ENCODE data around the gene SMCO4. TPM values are rescaled to one million over a fixed set of nuclear protein-coding genes. Genes with fewer than 3 reads are reported as not detected.

The SMCO4 gene
- total and polyA plus RNA-seq, 2 experiments from 2014 or later = 42.2 to 49.0 TPM

DNA sequence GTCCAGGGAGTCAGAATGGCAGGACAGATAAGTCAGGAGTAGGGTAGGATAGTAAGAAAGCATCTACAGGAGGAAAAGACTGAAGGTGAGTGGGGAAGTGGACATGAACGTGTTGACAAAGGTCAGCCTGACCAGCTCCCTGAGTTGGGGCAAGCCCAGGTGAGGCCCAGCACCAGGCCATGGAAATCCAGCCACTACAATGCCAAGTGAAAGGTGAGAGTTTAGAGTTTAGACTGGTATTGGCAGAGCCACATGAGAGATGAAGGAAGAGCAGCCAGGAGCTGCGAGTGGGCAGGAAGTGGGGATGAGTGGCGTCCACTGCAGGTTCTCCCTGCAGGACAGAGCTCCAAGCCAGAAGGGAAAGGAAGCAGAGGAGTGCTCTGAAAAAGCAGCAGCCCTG, 16.5 kb upstream of the SMCO4 start:
- H3K4me1 Mint-ChIP-seq = peaks cover 9% of the 10 kb centered on the region
- Histone ChIP-seq H3K79me2 (replicated peaks; ENCODE audit: insufficient read depth) (no peaks in the 10 kb centered on the region), H3K4me3 (no peak overlapping the region), H3K27ac (ENCODE audit: low read depth) (no peak overlapping the region), H3K27me3 (ENCODE audit: insufficient read depth) (no peaks in the 10 kb centered on the region), H3K36me3 (ENCODE audit: insufficient read depth) (no peaks in the 10 kb centered on the region), H3K4me2 (no peak overlapping the region; the same call in 1 of the 2 replicates), H3K9me2 (ENCODE audit: insufficient read depth) (peaks cover 5% of the 10 kb centered on the region; the same call in 1 of the 2 replicates), H3K4me1 (ENCODE audit: insufficient read depth) (peaks cover 10% of the 10 kb centered on the region), H4K20me1 (replicated peaks; ENCODE audit: insufficient read depth) (no peaks in the 10 kb centered on the region), H2AFZ (peak overlapping the region; percentile 76; the same call in 1 of the 2 replicates), H3F3A (replicated peaks; ENCODE audit: low read depth) (no peaks in the 10 kb centered on the region)
- H3K36me3 Mint-ChIP-seq (ENCODE audit: low read depth) = no peaks in the 10 kb centered on the region
- DNase-seq (ENCODE audit: low spot score) = no peak
- no peak overlapping the region for H3K4me3 Mint-ChIP-seq
- H3K27ac Mint-ChIP-seq = no peak overlapping the region
- ATAC-seq = no peak
- TF ChIP-seq, protein P1, sequence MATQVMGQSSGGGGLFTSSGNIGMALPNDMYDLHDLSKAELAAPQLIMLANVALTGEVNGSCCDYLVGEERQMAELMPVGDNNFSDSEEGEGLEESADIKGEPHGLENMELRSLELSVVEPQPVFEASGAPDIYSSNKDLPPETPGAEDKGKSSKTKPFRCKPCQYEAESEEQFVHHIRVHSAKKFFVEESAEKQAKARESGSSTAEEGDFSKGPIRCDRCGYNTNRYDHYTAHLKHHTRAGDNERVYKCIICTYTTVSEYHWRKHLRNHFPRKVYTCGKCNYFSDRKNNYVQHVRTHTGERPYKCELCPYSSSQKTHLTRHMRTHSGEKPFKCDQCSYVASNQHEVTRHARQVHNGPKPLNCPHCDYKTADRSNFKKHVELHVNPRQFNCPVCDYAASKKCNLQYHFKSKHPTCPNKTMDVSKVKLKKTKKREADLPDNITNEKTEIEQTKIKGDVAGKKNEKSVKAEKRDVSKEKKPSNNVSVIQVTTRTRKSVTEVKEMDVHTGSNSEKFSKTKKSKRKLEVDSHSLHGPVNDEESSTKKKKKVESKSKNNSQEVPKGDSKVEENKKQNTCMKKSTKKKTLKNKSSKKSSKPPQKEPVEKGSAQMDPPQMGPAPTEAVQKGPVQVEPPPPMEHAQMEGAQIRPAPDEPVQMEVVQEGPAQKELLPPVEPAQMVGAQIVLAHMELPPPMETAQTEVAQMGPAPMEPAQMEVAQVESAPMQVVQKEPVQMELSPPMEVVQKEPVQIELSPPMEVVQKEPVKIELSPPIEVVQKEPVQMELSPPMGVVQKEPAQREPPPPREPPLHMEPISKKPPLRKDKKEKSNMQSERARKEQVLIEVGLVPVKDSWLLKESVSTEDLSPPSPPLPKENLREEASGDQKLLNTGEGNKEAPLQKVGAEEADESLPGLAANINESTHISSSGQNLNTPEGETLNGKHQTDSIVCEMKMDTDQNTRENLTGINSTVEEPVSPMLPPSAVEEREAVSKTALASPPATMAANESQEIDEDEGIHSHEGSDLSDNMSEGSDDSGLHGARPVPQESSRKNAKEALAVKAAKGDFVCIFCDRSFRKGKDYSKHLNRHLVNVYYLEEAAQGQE (IDR thresholded peaks at IDR 0.05; ENCODE audit: unreplicated experiment) = no peak
- TF ChIP-seq, protein P2, sequence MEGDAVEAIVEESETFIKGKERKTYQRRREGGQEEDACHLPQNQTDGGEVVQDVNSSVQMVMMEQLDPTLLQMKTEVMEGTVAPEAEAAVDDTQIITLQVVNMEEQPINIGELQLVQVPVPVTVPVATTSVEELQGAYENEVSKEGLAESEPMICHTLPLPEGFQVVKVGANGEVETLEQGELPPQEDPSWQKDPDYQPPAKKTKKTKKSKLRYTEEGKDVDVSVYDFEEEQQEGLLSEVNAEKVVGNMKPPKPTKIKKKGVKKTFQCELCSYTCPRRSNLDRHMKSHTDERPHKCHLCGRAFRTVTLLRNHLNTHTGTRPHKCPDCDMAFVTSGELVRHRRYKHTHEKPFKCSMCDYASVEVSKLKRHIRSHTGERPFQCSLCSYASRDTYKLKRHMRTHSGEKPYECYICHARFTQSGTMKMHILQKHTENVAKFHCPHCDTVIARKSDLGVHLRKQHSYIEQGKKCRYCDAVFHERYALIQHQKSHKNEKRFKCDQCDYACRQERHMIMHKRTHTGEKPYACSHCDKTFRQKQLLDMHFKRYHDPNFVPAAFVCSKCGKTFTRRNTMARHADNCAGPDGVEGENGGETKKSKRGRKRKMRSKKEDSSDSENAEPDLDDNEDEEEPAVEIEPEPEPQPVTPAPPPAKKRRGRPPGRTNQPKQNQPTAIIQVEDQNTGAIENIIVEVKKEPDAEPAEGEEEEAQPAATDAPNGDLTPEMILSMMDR (conservative IDR thresholded peaks at IDR 0.05; ENCODE audit: low read depth in 2 of 2) = no peak
- no peak for TF ChIP-seq CREB1 (CRISPR knock-in tag; IDR thresholded peaks at IDR 0.05; ENCODE audit: low read depth)
- TF ChIP-seq EZH2phosphoT487 (IDR thresholded peaks at IDR 0.05; ENCODE audit: unreplicated experiment) = no peak
- TF ChIP-seq POLR2AphosphoS5 (IDR thresholded peaks at IDR 0.05; ENCODE audit: low read depth) = no peak
- no peak for TF ChIP-seq NANOG (IDR thresholded peaks at IDR 0.05; ENCODE audit: borderline replicate concordance)
- TF ChIP-seq, protein P3, sequence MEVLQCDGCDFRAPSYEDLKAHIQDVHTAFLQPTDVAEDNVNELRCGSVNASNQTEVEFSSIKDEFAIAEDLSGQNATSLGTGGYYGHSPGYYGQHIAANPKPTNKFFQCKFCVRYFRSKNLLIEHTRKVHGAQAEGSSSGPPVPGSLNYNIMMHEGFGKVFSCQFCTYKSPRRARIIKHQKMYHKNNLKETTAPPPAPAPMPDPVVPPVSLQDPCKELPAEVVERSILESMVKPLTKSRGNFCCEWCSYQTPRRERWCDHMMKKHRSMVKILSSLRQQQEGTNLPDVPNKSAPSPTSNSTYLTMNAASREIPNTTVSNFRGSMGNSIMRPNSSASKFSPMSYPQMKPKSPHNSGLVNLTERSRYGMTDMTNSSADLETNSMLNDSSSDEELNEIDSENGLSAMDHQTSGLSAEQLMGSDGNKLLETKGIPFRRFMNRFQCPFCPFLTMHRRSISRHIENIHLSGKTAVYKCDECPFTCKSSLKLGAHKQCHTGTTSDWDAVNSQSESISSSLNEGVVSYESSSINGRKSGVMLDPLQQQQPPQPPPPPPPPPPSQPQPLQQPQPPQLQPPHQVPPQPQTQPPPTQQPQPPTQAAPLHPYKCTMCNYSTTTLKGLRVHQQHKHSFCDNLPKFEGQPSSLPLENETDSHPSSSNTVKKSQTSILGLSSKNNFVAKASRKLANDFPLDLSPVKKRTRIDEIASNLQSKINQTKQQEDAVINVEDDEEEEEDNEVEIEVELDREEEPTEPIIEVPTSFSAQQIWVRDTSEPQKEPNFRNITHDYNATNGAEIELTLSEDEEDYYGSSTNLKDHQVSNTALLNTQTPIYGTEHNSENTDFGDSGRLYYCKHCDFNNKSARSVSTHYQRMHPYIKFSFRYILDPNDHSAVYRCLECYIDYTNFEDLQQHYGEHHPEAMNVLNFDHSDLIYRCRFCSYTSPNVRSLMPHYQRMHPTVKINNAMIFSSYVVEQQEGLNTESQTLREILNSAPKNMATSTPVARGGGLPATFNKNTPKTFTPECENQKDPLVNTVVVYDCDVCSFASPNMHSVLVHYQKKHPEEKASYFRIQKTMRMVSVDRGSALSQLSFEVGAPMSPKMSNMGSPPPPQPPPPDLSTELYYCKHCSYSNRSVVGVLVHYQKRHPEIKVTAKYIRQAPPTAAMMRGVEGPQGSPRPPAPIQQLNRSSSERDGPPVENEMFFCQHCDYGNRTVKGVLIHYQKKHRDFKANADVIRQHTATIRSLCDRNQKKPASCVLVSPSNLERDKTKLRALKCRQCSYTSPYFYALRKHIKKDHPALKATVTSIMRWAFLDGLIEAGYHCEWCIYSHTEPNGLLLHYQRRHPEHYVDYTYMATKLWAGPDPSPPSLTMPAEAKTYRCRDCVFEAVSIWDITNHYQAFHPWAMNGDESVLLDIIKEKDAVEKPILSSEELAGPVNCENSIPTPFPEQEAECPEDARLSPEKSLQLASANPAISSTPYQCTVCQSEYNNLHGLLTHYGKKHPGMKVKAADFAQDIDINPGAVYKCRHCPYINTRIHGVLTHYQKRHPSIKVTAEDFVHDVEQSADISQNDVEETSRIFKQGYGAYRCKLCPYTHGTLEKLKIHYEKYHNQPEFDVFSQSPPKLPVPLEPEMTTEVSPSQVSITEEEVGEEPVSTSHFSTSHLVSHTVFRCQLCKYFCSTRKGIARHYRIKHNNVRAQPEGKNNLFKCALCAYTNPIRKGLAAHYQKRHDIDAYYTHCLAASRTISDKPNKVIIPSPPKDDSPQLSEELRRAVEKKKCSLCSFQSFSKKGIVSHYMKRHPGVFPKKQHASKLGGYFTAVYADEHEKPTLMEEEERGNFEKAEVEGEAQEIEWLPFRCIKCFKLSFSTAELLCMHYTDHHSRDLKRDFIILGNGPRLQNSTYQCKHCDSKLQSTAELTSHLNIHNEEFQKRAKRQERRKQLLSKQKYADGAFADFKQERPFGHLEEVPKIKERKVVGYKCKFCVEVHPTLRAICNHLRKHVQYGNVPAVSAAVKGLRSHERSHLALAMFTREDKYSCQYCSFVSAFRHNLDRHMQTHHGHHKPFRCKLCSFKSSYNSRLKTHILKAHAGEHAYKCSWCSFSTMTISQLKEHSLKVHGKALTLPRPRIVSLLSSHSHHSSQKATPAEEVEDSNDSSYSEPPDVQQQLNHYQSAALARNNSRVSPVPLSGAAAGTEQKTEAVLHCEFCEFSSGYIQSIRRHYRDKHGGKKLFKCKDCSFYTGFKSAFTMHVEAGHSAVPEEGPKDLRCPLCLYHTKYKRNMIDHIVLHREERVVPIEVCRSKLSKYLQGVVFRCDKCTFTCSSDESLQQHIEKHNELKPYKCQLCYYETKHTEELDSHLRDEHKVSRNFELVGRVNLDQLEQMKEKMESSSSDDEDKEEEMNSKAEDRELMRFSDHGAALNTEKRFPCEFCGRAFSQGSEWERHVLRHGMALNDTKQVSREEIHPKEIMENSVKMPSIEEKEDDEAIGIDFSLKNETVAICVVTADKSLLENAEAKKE (CRISPR knock-in tag; IDR thresholded peaks at IDR 0.05) = no peak
- H3K27me3 Mint-ChIP-seq (ENCODE audit: insufficient read depth, low read depth, poor library complexity) = peaks cover 4% of the 10 kb centered on the region
- H3K9me3 Mint-ChIP-seq = no peaks in the 10 kb centered on the region

Data from GM23338 (cell line).